HepG2 (cell line): ENCODE measurements around the gene SMCO4. TPM values are rescaled to one million over a fixed set of nuclear protein-coding genes. Genes with fewer than 3 reads are reported as not detected.

Experiments used
- AKAP8 ChIP-seq: sonication (generic); formaldehyde crosslinking; IDR thresholded peaks from 2 replicates; pipeline ENCODE4 v1.5.1; 2020; ENCODE audit warnings: mild to moderate bottlenecking, missing genetic modification reagents
- ATAD3A ChIP-seq: sonication (generic); formaldehyde crosslinking; IDR thresholded peaks from 2 replicates; pipeline ENCODE4 v1.4.0; 2020; ENCODE audit warnings: missing genetic modification reagents
- CENPX ChIP-seq: sonication (generic); formaldehyde crosslinking; IDR thresholded peaks from 2 replicates; pipeline ENCODE4 v1.9.0; 2021; ENCODE audit warnings: mild to moderate bottlenecking, missing genetic modification reagents, moderate library complexity
- FOSL2 ChIP-seq: sonication (generic); formaldehyde crosslinking; IDR thresholded peaks from 2 replicates; pipeline ENCODE4 v1.4.0; 2020; ENCODE audit warnings: missing genetic modification reagents
- GATAD2A ChIP-seq: IDR thresholded peaks from 2 replicates; pipeline ENCODE4 v1.6.1; 2016
- HHEX ChIP-seq: IDR thresholded peaks from 2 replicates; pipeline ENCODE4 v1.6.1; 2016; ENCODE audit warnings: control low read depth
- HNRNPUL1 ChIP-seq: fragments of 200-400 bp; formaldehyde crosslinking; IDR thresholded peaks from 2 replicates; pipeline ENCODE4 v1.6.1; 2017; ENCODE audit warnings: low read depth, mild to moderate bottlenecking, low read length, moderate library complexity
- MAFG ChIP-seq: sonication (generic); formaldehyde crosslinking; IDR thresholded peaks from 2 replicates; pipeline ENCODE4 v1.5.1; 2020; ENCODE audit warnings: mild to moderate bottlenecking, missing genetic modification reagents
- MAX ChIP-seq: IDR thresholded peaks from 2 replicates; pipeline ENCODE4 v1.6.1; 2012; ENCODE audit warnings: inconsistent platforms
- MAZ ChIP-seq, 2 experiments: sonication (generic) in 1 of 2; formaldehyde crosslinking in 1 of 2; IDR thresholded peaks; 2 replicates each; pipeline versions ENCODE4 v1.5.0 to v1.6.1; 2012 to 2020; ENCODE audit warnings: low read depth in 2 of 2, mild to moderate bottlenecking in 2 of 2, borderline replicate concordance in 1 of 2, improper control_type of control experiment in 1 of 2, low read length in 1 of 2, missing genetic modification reagents in 1 of 2, moderate library complexity in 1 of 2
- MIXL1 ChIP-seq: IDR thresholded peaks from 2 replicates; pipeline ENCODE4 v1.6.1; 2016
- PAX8 ChIP-seq: sonication (generic); formaldehyde crosslinking; IDR thresholded peaks from 2 replicates; pipeline ENCODE4 v1.8.0; 2022; ENCODE audit warnings: mild to moderate bottlenecking, missing genetic modification reagents, borderline replicate concordance
- PITX1 ChIP-seq: sonication (generic); formaldehyde crosslinking; IDR thresholded peaks from 2 replicates; pipeline ENCODE4 v1.5.1; 2020; ENCODE audit warnings: mild to moderate bottlenecking, missing genetic modification reagents
- SMC3 ChIP-seq: IDR thresholded peaks from 2 replicates; pipeline ENCODE4 v1.6.1; 2011; ENCODE audit warnings: low read length, improper control_type of control experiment
- SOX6 ChIP-seq, 2 experiments: fragments of 450-650 bp in 1 of 2; sonication (generic) in 1 of 2; formaldehyde crosslinking in 1 of 2; IDR thresholded peaks; 2 replicates each; pipeline versions ENCODE4 v1.4.0 to v1.6.1; 2017 to 2020; ENCODE audit warnings: antibody characterized with exemption in 1 of 2, mild to moderate bottlenecking in 1 of 2, missing genetic modification reagents in 1 of 2
- ZBTB26 ChIP-seq: IDR thresholded peaks from 2 replicates; pipeline ENCODE4 v1.6.1; 2016; ENCODE audit warnings: missing compliant biosample characterization, missing genetic modification reagents, borderline replicate concordance
- ZFY ChIP-seq: sonication (generic); formaldehyde crosslinking; IDR thresholded peaks from 2 replicates; pipeline ENCODE4 v1.4.0; 2020; ENCODE audit warnings: missing genetic modification reagents
- ZHX1 ChIP-seq: sonication (generic); formaldehyde crosslinking; IDR thresholded peaks from 2 replicates; pipeline ENCODE4 v1.8.1; 2022; ENCODE audit warnings: low read depth, mild to moderate bottlenecking, missing genetic modification reagents
- ZNF207 ChIP-seq: fragments of 450-650 bp; IDR thresholded peaks from 2 replicates; pipeline ENCODE4 v1.6.1; 2016; ENCODE audit warnings: antibody characterized with exemption, borderline replicate concordance
- polyA plus RNA-seq, 8 experiments: library from polyadenylated mRNA; depleted of rRNA in 3 of 8; stranded (reverse) in 7 of 8; unstranded in 1 of 8; fragments of >200 nt; fragmentation: Illumina TruSeq in 4 of 8; extraction: Trizol in 4 of 8; gene quantifications; 2 replicates each; pipeline versions ENCODE4 v1.2.1 to v1.2.3, GENCODE V29; 2011 to 2016; ENCODE audit warnings: low read depth in 4 of 8, missing spikeins in 1 of 8, mixed read lengths in 1 of 8; ENCODE audit not compliant: insufficient read depth in 1 of 8
- total RNA-seq, 5 experiments: library from RNA; depleted of rRNA; stranded (reverse); fragments of >200 nt; fragmentation: Illumina TruSeq; extraction: Trizol; gene quantifications; 2 replicates each; pipeline ENCODE4 v1.2.3, GENCODE V29; 2016; ENCODE audit warnings: low read depth in 1 of 5
- TF ChIP-seq, protein P1 (sequence below): sonication (generic); formaldehyde crosslinking; IDR thresholded peaks from 2 replicates; pipeline ENCODE4 v1.5.0; 2020; ENCODE audit warnings: missing genetic modification reagents
- TF ChIP-seq, protein P2 (sequence below): fragments of 450-650 bp; IDR thresholded peaks from 2 replicates; pipeline ENCODE4 v1.6.1; 2016
- TF ChIP-seq, protein P3 (sequence below): sonication (generic); formaldehyde crosslinking; IDR thresholded peaks from 2 replicates; pipeline ENCODE4 v1.4.0; 2020; ENCODE audit warnings: missing genetic modification reagents, borderline replicate concordance

Gene SMCO4
- total and polyA plus RNA-seq, 2 of the 13 experiments (the other 11 are each of a cell fraction or from before 2014, with no cell fraction given): 10.6 to 28.5 TPM

DNA sequence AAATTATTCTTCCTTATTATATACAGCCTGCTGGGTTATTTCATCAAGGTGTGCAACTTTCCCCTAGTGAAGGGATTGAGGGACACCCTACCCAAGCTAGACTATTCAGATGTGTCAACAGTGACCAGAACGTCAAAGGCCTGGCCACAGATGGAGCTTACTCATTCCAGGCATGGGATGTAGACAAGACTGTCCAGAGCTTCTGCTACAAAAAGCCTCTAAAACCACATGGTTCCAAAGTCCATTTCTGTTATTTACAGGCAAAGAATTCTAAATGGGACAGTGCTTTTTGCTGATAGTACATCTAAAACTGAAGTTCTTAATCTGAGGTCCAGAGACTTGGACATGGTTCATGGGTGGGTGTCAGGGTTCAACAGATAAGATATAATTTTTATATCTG, 9.7 kb upstream of the SMCO4 start (continued):
- TF ChIP-seq ZBTB26 (CRISPR knock-in tag) (peak; percentile 63; the same call in 1 of the 2 replicates), PAX8 (CRISPR knock-in tag) (no peak), MIXL1 (CRISPR knock-in tag) (no peak), HHEX (no peak), GATAD2A (CRISPR knock-in tag) (peak; percentile 66), MAX (peak; percentile 33; the same call in 1 of the 2 replicates), HNRNPUL1 (no peak), MAZ (IDR thresholded peaks at IDR 0.05; ENCODE audit: borderline replicate concordance, low read depth, low read length) (no peak), MAZ (CRISPR knock-in tag; IDR thresholded peaks at IDR 0.05; ENCODE audit: low read depth) (no peak), ZHX1 (CRISPR knock-in tag) (no peak), SOX6 (IDR thresholded peaks at IDR 0.05) (no peak), SOX6 (CRISPR knock-in tag; IDR thresholded peaks at IDR 0.05) (no peak), CENPX (no peak), AKAP8 (no peak), ZNF207 (no peak), ZFY (no peak), MAFG (CRISPR knock-in tag) (no peak), SMC3 (peak; percentile 16; the same call in 1 of the 2 replicates), FOSL2 (CRISPR knock-in tag) (peak; percentile 70), ATAD3A (no peak), PITX1 (CRISPR knock-in tag) (no peak)
- TF ChIP-seq, protein P1, sequence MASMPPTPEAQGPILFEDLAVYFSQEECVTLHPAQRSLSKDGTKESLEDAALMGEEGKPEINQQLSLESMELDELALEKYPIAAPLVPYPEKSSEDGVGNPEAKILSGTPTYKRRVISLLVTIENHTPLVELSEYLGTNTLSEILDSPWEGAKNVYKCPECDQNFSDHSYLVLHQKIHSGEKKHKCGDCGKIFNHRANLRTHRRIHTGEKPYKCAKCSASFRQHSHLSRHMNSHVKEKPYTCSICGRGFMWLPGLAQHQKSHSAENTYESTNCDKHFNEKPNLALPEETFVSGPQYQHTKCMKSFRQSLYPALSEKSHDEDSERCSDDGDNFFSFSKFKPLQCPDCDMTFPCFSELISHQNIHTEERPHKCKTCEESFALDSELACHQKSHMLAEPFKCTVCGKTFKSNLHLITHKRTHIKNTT (CRISPR knock-in tag): no peak
- TF ChIP-seq, protein P2, sequence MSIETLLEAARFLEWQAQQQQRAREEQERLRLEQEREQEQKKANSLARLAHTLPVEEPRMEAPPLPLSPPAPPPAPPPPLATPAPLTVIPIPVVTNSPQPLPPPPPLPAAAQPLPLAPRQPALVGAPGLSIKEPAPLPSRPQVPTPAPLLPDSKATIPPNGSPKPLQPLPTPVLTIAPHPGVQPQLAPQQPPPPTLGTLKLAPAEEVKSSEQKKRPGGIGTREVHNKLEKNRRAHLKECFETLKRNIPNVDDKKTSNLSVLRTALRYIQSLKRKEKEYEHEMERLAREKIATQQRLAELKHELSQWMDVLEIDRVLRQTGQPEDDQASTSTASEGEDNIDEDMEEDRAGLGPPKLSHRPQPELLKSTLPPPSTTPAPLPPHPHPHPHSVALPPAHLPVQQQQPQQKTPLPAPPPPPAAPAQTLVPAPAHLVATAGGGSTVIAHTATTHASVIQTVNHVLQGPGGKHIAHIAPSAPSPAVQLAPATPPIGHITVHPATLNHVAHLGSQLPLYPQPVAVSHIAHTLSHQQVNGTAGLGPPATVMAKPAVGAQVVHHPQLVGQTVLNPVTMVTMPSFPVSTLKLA: no peak
- TF ChIP-seq, protein P3, sequence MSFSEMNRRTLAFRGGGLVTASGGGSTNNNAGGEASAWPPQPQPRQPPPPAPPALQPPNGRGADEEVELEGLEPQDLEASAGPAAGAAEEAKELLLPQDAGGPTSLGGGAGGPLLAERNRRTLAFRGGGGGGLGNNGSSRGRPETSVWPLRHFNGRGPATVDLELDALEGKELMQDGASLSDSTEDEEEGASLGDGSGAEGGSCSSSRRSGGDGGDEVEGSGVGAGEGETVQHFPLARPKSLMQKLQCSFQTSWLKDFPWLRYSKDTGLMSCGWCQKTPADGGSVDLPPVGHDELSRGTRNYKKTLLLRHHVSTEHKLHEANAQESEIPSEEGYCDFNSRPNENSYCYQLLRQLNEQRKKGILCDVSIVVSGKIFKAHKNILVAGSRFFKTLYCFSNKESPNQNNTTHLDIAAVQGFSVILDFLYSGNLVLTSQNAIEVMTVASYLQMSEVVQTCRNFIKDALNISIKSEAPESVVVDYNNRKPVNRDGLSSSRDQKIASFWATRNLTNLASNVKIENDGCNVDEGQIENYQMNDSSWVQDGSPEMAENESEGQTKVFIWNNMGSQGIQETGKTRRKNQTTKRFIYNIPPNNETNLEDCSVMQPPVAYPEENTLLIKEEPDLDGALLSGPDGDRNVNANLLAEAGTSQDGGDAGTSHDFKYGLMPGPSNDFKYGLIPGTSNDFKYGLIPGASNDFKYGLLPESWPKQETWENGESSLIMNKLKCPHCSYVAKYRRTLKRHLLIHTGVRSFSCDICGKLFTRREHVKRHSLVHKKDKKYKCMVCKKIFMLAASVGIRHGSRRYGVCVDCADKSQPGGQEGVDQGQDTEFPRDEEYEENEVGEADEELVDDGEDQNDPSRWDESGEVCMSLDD (CRISPR knock-in tag): no peak
